HepG2 (cell line): ENCODE data around the gene TMEM80. TPM values are rescaled to one million over a fixed set of nuclear protein-coding genes. Genes with fewer than 3 reads are reported as not detected.

Experiments
- EHMT2 ChIP-seq: fragments of 200-600 bp; sonication (generic); IDR thresholded peaks from 2 replicates; pipeline ENCODE4 v1.7.0; 2017; ENCODE audit warnings: antibody characterized with exemption, low read depth, low read length, borderline replicate concordance
- FOXM1 ChIP-seq: sonication (generic); formaldehyde crosslinking; IDR thresholded peaks from 2 replicates; pipeline ENCODE4 v1.5.0; 2020; ENCODE audit warnings: missing genetic modification reagents
- KAT2B ChIP-seq: fragments of 150-350 bp; IDR thresholded peaks from 2 replicates; pipeline ENCODE4 v1.6.1; 2014; ENCODE audit warnings: low read depth, low read length, borderline replicate concordance
- KDM2A ChIP-seq: sonication (generic); formaldehyde crosslinking; IDR thresholded peaks from 2 replicates; pipeline ENCODE4 v1.4.0; 2020; ENCODE audit warnings: low read depth, missing genetic modification reagents, borderline replicate concordance
- MLXIP ChIP-seq: sonication (generic); formaldehyde crosslinking; IDR thresholded peaks from 2 replicates; pipeline ENCODE4 v1.9.0; 2021; ENCODE audit warnings: missing genetic modification reagents, borderline replicate concordance
- NONO ChIP-seq, 2 experiments: fragments of 450-650 bp in 1 of 2; sonication (generic) in 1 of 2; formaldehyde crosslinking in 1 of 2; IDR thresholded peaks in 1 of 2; conservative IDR thresholded peaks in 1 of 2; 2 replicates each; pipeline versions ENCODE4 v1.6.1 to v1.8.0; 2017 to 2022; ENCODE audit warnings: mild to moderate bottlenecking in 1 of 2, missing genetic modification reagents in 1 of 2, moderate library complexity in 1 of 2
- PHF8 ChIP-seq: sonication (generic); formaldehyde crosslinking; IDR thresholded peaks from 2 replicates; pipeline ENCODE4 v1.5.0; 2020; ENCODE audit warnings: missing genetic modification reagents
- REPIN1 ChIP-seq: sonication (generic); formaldehyde crosslinking; IDR thresholded peaks from 2 replicates; pipeline ENCODE4 v1.8.0; 2022; ENCODE audit warnings: missing genetic modification reagents, low read depth, mild to moderate bottlenecking, borderline replicate concordance
- SALL1 ChIP-seq: sonication (generic); formaldehyde crosslinking; IDR thresholded peaks from 2 replicates; pipeline ENCODE4 v1.8.0; 2022; ENCODE audit warnings: mild to moderate bottlenecking, missing genetic modification reagents
- SIN3B ChIP-seq: fragments of 150-350 bp; IDR thresholded peaks from 2 replicates; pipeline ENCODE4 v1.6.1; 2014; ENCODE audit warnings: low read length
- SRSF1 ChIP-seq: fragments of 200-400 bp; formaldehyde crosslinking; optimal IDR thresholded peaks from 2 replicates; pipeline ENCODE3; 2017; ENCODE audit warnings: mild to moderate bottlenecking, low read depth, low read length, moderate library complexity
- TFAP4 ChIP-seq: sonication (generic); IDR thresholded peaks from 2 replicates; pipeline ENCODE4 v1.6.1; 2016; ENCODE audit warnings: low read depth, borderline replicate concordance
- YY1 ChIP-seq: IDR thresholded peaks from 2 replicates; pipeline ENCODE4 v1.6.1; 2011; ENCODE audit warnings: low read length, low read depth, moderate library complexity, mild to moderate bottlenecking; ENCODE audit not compliant: insufficient read depth, insufficient replicate concordance
- ZBTB38 ChIP-seq: sonication (generic); formaldehyde crosslinking; IDR thresholded peaks from 2 replicates; pipeline ENCODE4 v1.5.1; 2020; ENCODE audit warnings: mild to moderate bottlenecking, missing genetic modification reagents
- ZFP36L1 ChIP-seq: sonication (generic); formaldehyde crosslinking; IDR thresholded peaks from 2 replicates; pipeline ENCODE4 v1.8.0; 2022; ENCODE audit warnings: mild to moderate bottlenecking, missing genetic modification reagents, moderate library complexity
- ZNF337 ChIP-seq: sonication (generic); formaldehyde crosslinking; IDR thresholded peaks from 2 replicates; pipeline ENCODE4 v1.5.1; 2020; ENCODE audit warnings: missing genetic modification reagents, low read depth, mild to moderate bottlenecking, borderline replicate concordance
- polyA plus RNA-seq, 8 experiments: library from polyadenylated mRNA; depleted of rRNA in 3 of 8; stranded (reverse) in 7 of 8; unstranded in 1 of 8; fragments of >200 nt; fragmentation: Illumina TruSeq in 4 of 8; extraction: Trizol in 4 of 8; gene quantifications; 2 replicates each; pipeline versions ENCODE4 v1.2.1 to v1.2.3, GENCODE V29; 2011 to 2016; ENCODE audit warnings: low read depth in 4 of 8, missing spikeins in 1 of 8, mixed read lengths in 1 of 8; ENCODE audit not compliant: insufficient read depth in 1 of 8
- total RNA-seq, 5 experiments: library from RNA; depleted of rRNA; stranded (reverse); fragments of >200 nt; fragmentation: Illumina TruSeq; extraction: Trizol; gene quantifications; 2 replicates each; pipeline ENCODE4 v1.2.3, GENCODE V29; 2016; ENCODE audit warnings: low read depth in 1 of 5
- TF ChIP-seq, protein P1 (sequence below): sonication (generic); formaldehyde crosslinking; IDR thresholded peaks from 2 replicates; pipeline ENCODE4 v1.5.1; 2020; ENCODE audit warnings: mild to moderate bottlenecking, missing genetic modification reagents, borderline replicate concordance

TMEM80 gene
- total and polyA plus RNA-seq, 2 of the 13 experiments (the other 11 are each of a cell fraction or from before 2014, with no cell fraction given): 5.6 to 17.1 TPM

GRCh38 chr11:695538-696248 lies at the start of gene TMEM80 (continued):
- peak; percentile 88 for TF ChIP-seq PHF8 (CRISPR knock-in tag)
- no peak; the same call in 1 of the 2 replicates for TF ChIP-seq ZFP36L1 (CRISPR knock-in tag)
- TF ChIP-seq MLXIP (CRISPR knock-in tag): peak; percentile 24; the same call in 1 of the 2 replicates
- TF ChIP-seq, protein P1, sequence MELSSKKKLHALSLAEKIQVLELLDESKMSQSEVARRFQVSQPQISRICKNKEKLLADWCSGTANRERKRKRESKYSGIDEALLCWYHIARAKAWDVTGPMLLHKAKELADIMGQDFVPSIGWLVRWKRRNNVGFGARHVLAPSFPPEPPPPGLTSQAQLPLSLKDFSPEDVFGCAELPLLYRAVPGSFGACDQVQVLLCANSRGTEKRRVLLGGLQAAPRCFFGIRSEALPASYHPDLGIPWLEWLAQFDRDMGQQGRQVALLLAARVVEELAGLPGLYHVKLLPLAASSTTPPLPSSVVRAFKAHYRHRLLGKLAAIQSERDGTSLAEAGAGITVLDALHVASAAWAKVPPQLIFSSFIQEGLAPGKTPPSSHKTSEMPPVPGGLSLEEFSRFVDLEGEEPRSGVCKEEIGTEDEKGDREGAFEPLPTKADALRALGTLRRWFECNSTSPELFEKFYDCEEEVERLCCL (CRISPR knock-in tag): no peak
- TF ChIP-seq TFAP4: peak; percentile 10; the same call in 1 of the 2 replicates
- peak; percentile 75; the same call in 1 of the 2 replicates for TF ChIP-seq REPIN1 (CRISPR knock-in tag)
- peak; percentile 13; the same call in 1 of the 2 replicates for TF ChIP-seq ZNF337 (CRISPR knock-in tag)
- TF ChIP-seq NONO (IDR thresholded peaks at IDR 0.05): no peak
- peak; percentile 91 for TF ChIP-seq NONO (CRISPR knock-in tag; conservative IDR thresholded peaks at IDR 0.05)
- TF ChIP-seq SALL1 (CRISPR knock-in tag): no peak; the same call in 1 of the 2 replicates
- TF ChIP-seq EHMT2: no peak
- TF ChIP-seq KAT2B: no peak
- TF ChIP-seq SRSF1: peak; percentile 53
- peak; percentile 95 for TF ChIP-seq YY1
- peak; percentile 45; the same call in 1 of the 2 replicates for TF ChIP-seq ZBTB38 (CRISPR knock-in tag)
- no peak for TF ChIP-seq FOXM1
- TF ChIP-seq SIN3B: no peak
- TF ChIP-seq KDM2A (CRISPR knock-in tag): peak; percentile 98
